Small intestine (tissue), 7 donors: ENCODE measurements around the gene SLC9A9. TPM values are rescaled to one million over a fixed set of nuclear protein-coding genes. Genes with fewer than 3 reads are reported as not detected.

Source experiments
- DNase-seq, 2 donors: peaks; one replicate each; pipeline versions ENCODE4 v3.0.0 to v3.0.0-alpha.2; 2013
- FAIRE-seq: peaks from 2 replicates; lab custom pipeline; 2012; peaks lifted over from hg19 to GRCh38; lab: Jason Lieb, UNC
- H3K27ac ChIP-seq, 3 donors: one replicate each; pipeline ENCODE4 v1.5.1; 2013; ENCODE audit warnings: low read length in 2 of 3, mild to moderate bottlenecking in 2 of 3, control low read depth in 1 of 3, inconsistent platforms in 1 of 3, low read depth in 1 of 3, moderate library complexity in 1 of 3
- H3K27me3 ChIP-seq, 3 donors: one replicate each; pipeline ENCODE4 v1.6.1; 2013; ENCODE audit warnings: low read length in 3 of 3, inconsistent platforms in 1 of 3; ENCODE audit not compliant: control insufficient read depth in 3 of 3, insufficient read depth in 3 of 3
- H3K36me3 ChIP-seq, 3 donors: one replicate each; pipeline ENCODE4 v1.6.1; 2013; ENCODE audit warnings: low read length in 3 of 3, inconsistent platforms in 1 of 3, low read depth in 1 of 3, mild to moderate bottlenecking in 1 of 3, moderate library complexity in 1 of 3; ENCODE audit not compliant: control insufficient read depth in 3 of 3, insufficient read depth in 2 of 3
- H3K4me1 ChIP-seq, 3 donors: one replicate each; pipeline ENCODE4 v1.6.1; 2013; ENCODE audit warnings: low read length in 2 of 3, inconsistent platforms in 1 of 3, low read depth in 1 of 3, mild to moderate bottlenecking in 1 of 3, moderate library complexity in 1 of 3; ENCODE audit not compliant: control insufficient read depth in 3 of 3, insufficient read depth in 2 of 3
- H3K4me3 ChIP-seq, 3 donors: one replicate each; pipeline ENCODE4 v1.5.1; 2013; ENCODE audit warnings: low read length in 3 of 3, control low read depth in 1 of 3, inconsistent platforms in 1 of 3, low read depth in 1 of 3, mild to moderate bottlenecking in 1 of 3, moderate library complexity in 1 of 3
- H3K9me3 ChIP-seq, 2 donors: one replicate each; pipeline ENCODE4 v1.6.1; 2013; ENCODE audit warnings: low read depth in 1 of 2, low read length in 1 of 2; ENCODE audit not compliant: control insufficient read depth in 2 of 2, insufficient read depth in 1 of 2
- WGBS, 3 donors: extraction: QIAGEN DNeasy Blood & Tissue Kit; methylation state at CpG; one replicate each; pipeline ENCODE4 v1.1.7; 2013; 5-methylcytosine and 5-hydroxymethylcytosine counted together
- polyA plus RNA-seq, 4 donors: library from polyadenylated mRNA; stranded (reverse) in 3 of 4; unstranded in 1 of 4; fragments of 200-250 nt in 3 of 4; fragments of 120-200 nt in 1 of 4; gene quantifications; one replicate each; pipeline versions ENCODE4 v1.2.1 to v1.2.3, GENCODE V29; 2013
- donor health status: healthy with polysubstance abuse.
- donor health status: control.
- donor health status: control.
- donor health status: Bipolar disorder and iron deficiency.
- donor health status: healthy.

Gene SLC9A9
- polyA plus RNA-seq, 4 donors: 1.4 to 4.6 (median 4.1) TPM; not detected in 1

- no peaks in the 10 kb centered on the region for H3K36me3 ChIP-seq
- no peaks in the 10 kb centered on the region for H3K27me3 ChIP-seq
- FAIRE-seq (no peak), DNase-seq (no peak)
- WGBS, 3 donors: 63 to 80% (median 67%) methylated on average over 2 of the region's 2 CpGs
- H3K27ac ChIP-seq: no peak overlapping the region
- H3K4me1 ChIP-seq: no peaks in the 10 kb centered on the region
- H3K4me3 ChIP-seq: no peak overlapping the region
- H3K9me3 ChIP-seq: no peaks in the 10 kb centered on the region
Measured at GRCh38 chr3:143650120-143650519, 198.1 kb downstream of the SLC9A9 start.

- Histone ChIP-seq H3K27me3 (no peaks in the 10 kb centered on the region), H3K27ac (no peak overlapping the region), H3K4me3 (no peak overlapping the region), H3K9me3 (no peaks in the 10 kb centered on the region), H3K4me1 (no peaks in the 10 kb centered on the region), H3K36me3 (no peaks in the 10 kb centered on the region)
- DNase-seq (no peak), FAIRE-seq (no peak)
- WGBS, 3 donors: 89 to 96% (median 95%) methylated on average over 7 of the region's 7 CpGs
Measured at GRCh38 chr3:143648708-143649107, 199.6 kb downstream of the SLC9A9 start.

GRCh38 chr3:143648218-143648617, 200.1 kb downstream of the SLC9A9 start:
- FAIRE-seq (no peak), DNase-seq (no peak)
- H3K36me3 ChIP-seq: no peaks in the 10 kb centered on the region
- H3K27ac ChIP-seq: no peak overlapping the region
- no peaks in the 10 kb centered on the region for H3K4me1 ChIP-seq
- no peak overlapping the region for H3K4me3 ChIP-seq
- WGBS, 3 donors: 94 to 97% (median 96%) methylated on average over 14 of the region's 14 CpGs
- H3K27me3 ChIP-seq: no peaks in the 10 kb centered on the region
- H3K9me3 ChIP-seq: no peaks in the 10 kb centered on the region

GRCh38 chr3:143644370-143645089, 203.7 kb downstream of the SLC9A9 start:
- peak; percentile 74 to 84 for DNase-seq
- H3K9me3 ChIP-seq: no peaks in the 10 kb centered on the region
- H3K27me3 ChIP-seq: no peaks in the 10 kb centered on the region
- H3K4me1 ChIP-seq: no peaks in the 10 kb centered on the region
- H3K27ac ChIP-seq: no peak overlapping the region
- no peaks in the 10 kb centered on the region for H3K36me3 ChIP-seq
- WGBS, 3 donors: 18 to 49% (median 32%) methylated on average over 4 of the region's 4 CpGs
- FAIRE-seq: no peak
- no peak overlapping the region for H3K4me3 ChIP-seq

GRCh38 chr3:143643905-143644304, 204.4 kb downstream of the SLC9A9 start:
- H3K4me3 ChIP-seq: no peak overlapping the region
- FAIRE-seq: no peak

GRCh38 chr3:143640774-143641173, 207.5 kb downstream of the SLC9A9 start:
- no peak for FAIRE-seq
- peaks cover 0 to 4% of the 10 kb centered on the region in 2 donors for H3K9me3 ChIP-seq
- DNase-seq: no peak
- no peak overlapping the region for H3K27ac ChIP-seq
- H3K27me3 ChIP-seq: no peaks in the 10 kb centered on the region
- H3K4me3 ChIP-seq: no peak overlapping the region
- no peaks in the 10 kb centered on the region for H3K4me1 ChIP-seq
- H3K36me3 ChIP-seq: no peaks in the 10 kb centered on the region
- WGBS, 3 donors: 89 to 99% (median 97%) methylated on average over 3 of the region's 3 CpGs

More at GRCh38 chr3:143643905-143644304, 204.4 kb downstream of the SLC9A9 start:
- no peaks in the 10 kb centered on the region for H3K36me3 ChIP-seq
- H3K9me3 ChIP-seq: no peaks in the 10 kb centered on the region
- DNase-seq: no peak
- no peaks in the 10 kb centered on the region for H3K27me3 ChIP-seq
- WGBS, 3 donors: 86 to 92% (median 89%) methylated on average over 1 of the region's 1 CpG
- no peaks in the 10 kb centered on the region for H3K4me1 ChIP-seq
- H3K27ac ChIP-seq: no peak overlapping the region

- H3K4me3 ChIP-seq: no peak overlapping the region
- WGBS, 3 donors: 92 to 95% (median 94%) methylated on average over 1 of the region's 1 CpG
- no peak overlapping the region for H3K27ac ChIP-seq
- H3K27me3 ChIP-seq: no peaks in the 10 kb centered on the region
- FAIRE-seq (peak; percentile 10), DNase-seq (no peak)
- no peaks in the 10 kb centered on the region for H3K4me1 ChIP-seq
- H3K9me3 ChIP-seq: peaks cover 0 to 4% of the 10 kb centered on the region in 2 donors
- H3K36me3 ChIP-seq: no peaks in the 10 kb centered on the region
Measured at GRCh38 chr3:143637133-143637532, 211.1 kb downstream of the SLC9A9 start.

GRCh38 chr3:143634991-143635390, 213.3 kb downstream of the SLC9A9 start:
- no peak overlapping the region for H3K27ac ChIP-seq
- no peaks in the 10 kb centered on the region for H3K27me3 ChIP-seq
- H3K4me3 ChIP-seq: no peak overlapping the region
- H3K9me3 ChIP-seq: peaks cover 0 to 4% of the 10 kb centered on the region in 2 donors
- FAIRE-seq (no peak), DNase-seq (peak in 1 of 2 donors; percentile 69)
- no peaks in the 10 kb centered on the region for H3K36me3 ChIP-seq
- WGBS, 3 donors: 8 to 63% (median 17%) methylated on average over 4 of the region's 4 CpGs
- no peaks in the 10 kb centered on the region for H3K4me1 ChIP-seq

GRCh38 chr3:143634427-143634826, 213.8 kb downstream of the SLC9A9 start:
- Histone ChIP-seq H3K36me3 (no peaks in the 10 kb centered on the region), H3K27ac (no peak overlapping the region), H3K27me3 (no peaks in the 10 kb centered on the region), H3K4me1 (no peaks in the 10 kb centered on the region), H3K9me3 (peaks cover 0 to 4% of the 10 kb centered on the region in 2 donors), H3K4me3 (no peak overlapping the region)
- FAIRE-seq (peak; percentile 71), DNase-seq (peak in 1 of 2 donors; percentile 55)
